Endodermal cell (in vitro differentiated cells): ENCODE results near the gene KCNMA1. TPM values are rescaled to one million over a fixed set of nuclear protein-coding genes. Genes with fewer than 3 reads are reported as not detected.

ENCODE experiments used
- DNase-seq: peaks from one replicate; pipeline ENCODE4 v3.0.0-alpha.2; 2017
- H3K27ac ChIP-seq: 2 replicates; pipeline ENCODE4 v1.5.1; 2013; ENCODE audit warnings: mild to moderate bottlenecking, low read depth, low read length, moderate library complexity
- H3K27me3 ChIP-seq: 2 replicates; pipeline ENCODE4 v1.6.1; 2013; ENCODE audit warnings: mild to moderate bottlenecking, low read length, moderate library complexity; ENCODE audit not compliant: insufficient read depth, control insufficient read depth, poor library complexity, severe bottlenecking
- H3K36me3 ChIP-seq: 2 replicates; pipeline ENCODE4 v1.7.0; 2013; ENCODE audit warnings: mild to moderate bottlenecking, low read length, moderate library complexity; ENCODE audit not compliant: control insufficient read depth, insufficient read depth
- H3K4me1 ChIP-seq: one replicate; pipeline ENCODE4 v1.7.0; 2013; ENCODE audit warnings: low read length; ENCODE audit not compliant: control insufficient read depth, insufficient read depth
- H3K4me3 ChIP-seq: 2 replicates; pipeline ENCODE4 v1.5.1; 2013; ENCODE audit warnings: mild to moderate bottlenecking, low read length, moderate library complexity
- H3K9ac ChIP-seq: 2 replicates; pipeline ENCODE4 v1.6.1; 2013; ENCODE audit warnings: mild to moderate bottlenecking, low read length, moderate library complexity; ENCODE audit not compliant: poor library complexity, severe bottlenecking; ENCODE audit errors: extremely low read depth
- H3K9me3 ChIP-seq: 2 replicates; pipeline ENCODE4 v1.6.1; 2013; ENCODE audit warnings: mild to moderate bottlenecking, low read length, moderate library complexity; ENCODE audit not compliant: control insufficient read depth
- H3K27ac Mint-ChIP-seq: 2 replicates; pipeline ENCODE4 v1.8.0; 2020; ENCODE audit warnings: mixed read lengths
- H3K27me3 Mint-ChIP-seq: 2 replicates; pipeline ENCODE4 v1.8.0; 2021; ENCODE audit warnings: mild to moderate bottlenecking, mixed read lengths; ENCODE audit not compliant: insufficient read depth
- H3K36me3 Mint-ChIP-seq: 2 replicates; pipeline ENCODE4 v1.8.0; 2020; ENCODE audit warnings: low read depth, mixed read lengths
- H3K4me1 Mint-ChIP-seq: 2 replicates; pipeline ENCODE4 v1.8.0; 2020; ENCODE audit warnings: mixed read lengths
- H3K4me3 Mint-ChIP-seq: 2 replicates; pipeline ENCODE4 v1.8.0; 2020; ENCODE audit warnings: mild to moderate bottlenecking, moderate library complexity, mixed read lengths
- H3K9me3 Mint-ChIP-seq: 2 replicates; pipeline ENCODE4 v1.8.0; 2020; ENCODE audit warnings: mild to moderate bottlenecking, mixed read lengths
- WGBS, 2 experiments: methylation state at CpG; one replicate each; pipeline versions ENCODE4 v1.1.5 to v1.1.7; 2013; ENCODE audit warnings: missing lambda C conversion rate in 2 of 2, mixed read lengths in 1 of 2; ENCODE audit not compliant: insufficient coverage in 1 of 2, insufficient read length in 1 of 2; 5-methylcytosine and 5-hydroxymethylcytosine counted together
- total RNA-seq, 2 donors: library from RNA; stranded (reverse); fragmentation: NEBNext Ultra II Directional in 1 of 2; extraction: Animal tissue kit (Norgen Biotek cat#: 25700) in 1 of 2; gene quantifications; 2 replicates in 1 of 2; 3 replicates in 1 of 2; pipeline ENCODE4 v1.2.1, GENCODE V29; 2021
- TF ChIP-seq, protein P1 (sequence below): fragments of 200-600 bp; sonication (generic); conservative IDR thresholded peaks from 2 replicates; pipeline ENCODE4 v1.5.0; 2021; ENCODE audit warnings: antibody characterized with exemption, mild to moderate bottlenecking

Gene KCNMA1
- total RNA-seq, 2 donors from 2014 or later = 0.55 to 1.3 TPM

DNA sequence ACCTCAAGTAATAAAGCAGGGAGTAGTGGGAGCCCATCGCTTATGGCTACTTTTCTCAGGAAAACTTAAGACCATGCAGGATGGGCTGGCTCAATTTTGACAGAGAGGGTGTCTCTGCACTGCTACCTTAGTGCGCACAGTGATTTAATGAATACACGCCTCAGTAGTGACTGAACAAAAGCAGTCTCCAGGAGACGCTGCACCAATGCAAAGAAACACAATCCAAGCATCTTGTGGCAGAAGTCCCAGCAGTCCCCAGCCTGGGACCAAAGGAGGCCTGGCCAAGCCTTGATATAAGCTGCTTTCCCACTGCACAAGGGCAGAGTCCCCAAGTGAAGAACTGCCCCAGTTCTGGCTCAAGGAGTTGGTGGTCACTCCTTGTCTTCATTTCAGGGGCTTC is 368.9 kb downstream of the KCNMA1 start:
- no peak overlapping the region for H3K4me3 ChIP-seq
- no peaks in the 10 kb centered on the region for H3K36me3 ChIP-seq
- Mint-ChIP-seq H3K27ac (no peak overlapping the region), H3K27me3 (peaks cover 22% of the 10 kb centered on the region), H3K9me3 (no peaks in the 10 kb centered on the region), H3K4me3 (no peak overlapping the region), H3K4me1 (peaks cover 4% of the 10 kb centered on the region), H3K36me3 (no peaks in the 10 kb centered on the region)
- no peaks in the 10 kb centered on the region for H3K27me3 ChIP-seq
- WGBS, 2 experiments = 91 to 97% methylated on average over 4 of the region's 4 CpGs
- H3K27ac ChIP-seq = no peak overlapping the region
- no peak for DNase-seq
- H3K4me1 ChIP-seq = peaks cover 3% of the 10 kb centered on the region
- H3K9me3 ChIP-seq = no peaks in the 10 kb centered on the region
- TF ChIP-seq, protein P1, sequence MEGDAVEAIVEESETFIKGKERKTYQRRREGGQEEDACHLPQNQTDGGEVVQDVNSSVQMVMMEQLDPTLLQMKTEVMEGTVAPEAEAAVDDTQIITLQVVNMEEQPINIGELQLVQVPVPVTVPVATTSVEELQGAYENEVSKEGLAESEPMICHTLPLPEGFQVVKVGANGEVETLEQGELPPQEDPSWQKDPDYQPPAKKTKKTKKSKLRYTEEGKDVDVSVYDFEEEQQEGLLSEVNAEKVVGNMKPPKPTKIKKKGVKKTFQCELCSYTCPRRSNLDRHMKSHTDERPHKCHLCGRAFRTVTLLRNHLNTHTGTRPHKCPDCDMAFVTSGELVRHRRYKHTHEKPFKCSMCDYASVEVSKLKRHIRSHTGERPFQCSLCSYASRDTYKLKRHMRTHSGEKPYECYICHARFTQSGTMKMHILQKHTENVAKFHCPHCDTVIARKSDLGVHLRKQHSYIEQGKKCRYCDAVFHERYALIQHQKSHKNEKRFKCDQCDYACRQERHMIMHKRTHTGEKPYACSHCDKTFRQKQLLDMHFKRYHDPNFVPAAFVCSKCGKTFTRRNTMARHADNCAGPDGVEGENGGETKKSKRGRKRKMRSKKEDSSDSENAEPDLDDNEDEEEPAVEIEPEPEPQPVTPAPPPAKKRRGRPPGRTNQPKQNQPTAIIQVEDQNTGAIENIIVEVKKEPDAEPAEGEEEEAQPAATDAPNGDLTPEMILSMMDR = no peak
- H3K9ac ChIP-seq = no peak overlapping the region

DNA sequence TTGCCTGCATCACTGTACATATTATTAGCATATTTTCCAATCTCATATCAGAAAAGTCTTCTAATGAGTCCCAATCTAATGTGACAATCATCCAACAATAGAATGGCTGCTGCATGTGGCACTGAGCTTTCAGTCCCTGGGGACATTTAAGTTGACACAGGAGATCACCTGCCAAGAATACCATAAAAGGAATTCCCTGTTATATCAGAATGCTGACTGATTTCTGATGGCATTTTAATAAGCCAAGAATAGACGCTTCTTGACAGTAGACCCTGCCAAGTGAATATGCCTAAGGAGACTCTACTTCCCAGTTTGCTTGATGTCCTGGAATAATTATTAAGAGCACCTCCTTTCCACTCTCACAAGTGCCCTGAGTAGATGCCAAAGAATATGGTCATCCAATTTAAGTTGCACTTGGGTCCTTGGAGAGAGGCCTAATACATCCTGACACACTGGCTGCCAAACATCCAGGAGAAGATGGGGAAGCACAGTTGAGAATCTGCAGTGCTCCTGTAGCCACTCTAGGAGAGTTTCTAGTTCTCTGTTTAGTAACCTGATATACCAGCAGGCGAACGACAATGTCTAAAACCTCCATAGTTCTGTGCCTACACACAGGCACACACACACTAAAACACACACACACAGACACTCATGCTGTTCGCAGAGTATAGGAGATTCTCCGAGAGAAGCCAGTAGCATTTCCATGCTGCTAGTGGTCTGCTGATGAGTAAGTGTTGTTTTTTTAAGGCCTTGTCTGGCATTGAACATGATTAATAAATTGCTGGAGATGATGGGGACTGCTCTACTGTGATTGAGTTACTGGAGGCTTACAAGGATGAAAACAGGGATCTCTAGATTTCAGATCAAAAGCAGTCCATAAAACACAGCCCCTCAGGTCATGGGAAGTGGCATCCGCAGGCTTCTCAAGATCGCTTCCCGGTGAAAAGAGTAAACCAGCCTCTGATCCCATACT is 369.6 kb downstream of the KCNMA1 start:
- Histone ChIP-seq H3K27ac (no peak overlapping the region), H3K9ac (no peak overlapping the region), H3K4me3 (no peak overlapping the region), H3K4me1 (peaks cover 3% of the 10 kb centered on the region), H3K36me3 (no peaks in the 10 kb centered on the region), H3K9me3 (no peaks in the 10 kb centered on the region), H3K27me3 (no peaks in the 10 kb centered on the region)
- no peak overlapping the region for H3K4me3 Mint-ChIP-seq
- TF ChIP-seq, protein P1 = no peak
- H3K4me1 Mint-ChIP-seq = no peaks in the 10 kb centered on the region
- peaks cover 24% of the 10 kb centered on the region for H3K27me3 Mint-ChIP-seq
- no peak overlapping the region for H3K27ac Mint-ChIP-seq
- 91 to 94% methylated on average over 6 to 8 of the region's 8 CpGs for WGBS, 2 experiments
- H3K36me3 Mint-ChIP-seq = no peaks in the 10 kb centered on the region
- no peak for DNase-seq
- H3K9me3 Mint-ChIP-seq = no peaks in the 10 kb centered on the region

DNA sequence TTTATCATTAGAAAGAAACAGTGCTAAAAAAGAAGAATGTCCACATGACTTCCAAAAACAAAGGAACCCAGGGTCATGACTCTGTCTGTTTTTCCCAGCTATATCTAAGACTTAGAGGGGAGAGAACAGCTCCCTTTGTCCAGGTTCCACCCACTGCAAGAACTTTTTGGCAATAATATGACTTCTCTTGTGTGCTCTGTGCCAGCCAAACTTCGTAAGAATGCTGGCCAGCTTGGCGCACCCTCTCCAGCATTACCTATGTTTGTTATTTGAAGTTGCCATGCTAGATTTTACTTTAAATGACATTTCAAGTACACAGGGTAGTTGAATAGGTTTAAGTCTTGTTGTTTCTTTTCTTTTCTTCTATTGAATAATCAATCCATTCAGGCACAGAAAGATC is 371.4 kb downstream of the KCNMA1 start:
- Histone ChIP-seq H3K27ac (no peak overlapping the region), H3K36me3 (no peaks in the 10 kb centered on the region), H3K27me3 (no peaks in the 10 kb centered on the region), H3K4me1 (no peaks in the 10 kb centered on the region), H3K9ac (no peak overlapping the region), H3K4me3 (no peak overlapping the region), H3K9me3 (no peaks in the 10 kb centered on the region)
- Mint-ChIP-seq H3K27ac (no peak overlapping the region), H3K27me3 (peaks cover 24% of the 10 kb centered on the region), H3K36me3 (no peaks in the 10 kb centered on the region), H3K4me1 (no peaks in the 10 kb centered on the region), H3K9me3 (no peaks in the 10 kb centered on the region), H3K4me3 (no peak overlapping the region)
- no peak for DNase-seq
- TF ChIP-seq, protein P1 = no peak
- 96% methylated on average over 2 of the region's 2 CpGs; no CpG with 5 or more reads in 1 of the 2 experiments for WGBS, 2 experiments
